Osteocyte (in vitro differentiated cells): ENCODE data around the gene DOK7. TPM values are rescaled to one million over a fixed set of nuclear protein-coding genes. Genes with fewer than 3 reads are reported as not detected.

Source experiments
- DNase-seq: peaks from one replicate; pipeline ENCODE4 v3.0.0; 2021; ENCODE audit warnings: mixed read lengths; ENCODE audit not compliant: unreplicated experiment; ENCODE audit errors: extremely low spot score
- H3K27ac Mint-ChIP-seq: one replicate; pipeline ENCODE4 v1.8.0; 2021; ENCODE audit warnings: mild to moderate bottlenecking, mixed read lengths; ENCODE audit not compliant: unreplicated experiment
- H3K27me3 Mint-ChIP-seq: one replicate; pipeline ENCODE4 v1.8.0; 2021; ENCODE audit warnings: mixed read lengths; ENCODE audit not compliant: unreplicated experiment
- H3K36me3 Mint-ChIP-seq: one replicate; pipeline ENCODE4 v1.8.0; 2021; ENCODE audit warnings: mixed read lengths; ENCODE audit not compliant: unreplicated experiment
- H3K4me1 Mint-ChIP-seq: one replicate; pipeline ENCODE4 v1.8.0; 2021; ENCODE audit warnings: mixed read lengths; ENCODE audit not compliant: unreplicated experiment
- H3K4me3 Mint-ChIP-seq: one replicate; pipeline ENCODE4 v1.8.0; 2021; ENCODE audit warnings: mild to moderate bottlenecking, moderate library complexity, mixed read lengths; ENCODE audit not compliant: unreplicated experiment
- H3K9me3 Mint-ChIP-seq: one replicate; pipeline ENCODE4 v1.8.0; 2021; ENCODE audit warnings: mixed read lengths; ENCODE audit not compliant: unreplicated experiment
- total RNA-seq: library from RNA; stranded (reverse); gene quantifications from 2 replicates; pipeline ENCODE4 v1.2.1, GENCODE V29; 2021
- TF ChIP-seq, protein P1 (sequence below): fragments of 200-600 bp; sonication (generic); IDR thresholded peaks from 2 replicates; pipeline ENCODE4 v1.5.0; 2021; ENCODE audit warnings: antibody characterized with exemption, mild to moderate bottlenecking, moderate library complexity

DOK7 gene
- total RNA-seq, 1 donor from 2014 or later: not detected

DNA sequence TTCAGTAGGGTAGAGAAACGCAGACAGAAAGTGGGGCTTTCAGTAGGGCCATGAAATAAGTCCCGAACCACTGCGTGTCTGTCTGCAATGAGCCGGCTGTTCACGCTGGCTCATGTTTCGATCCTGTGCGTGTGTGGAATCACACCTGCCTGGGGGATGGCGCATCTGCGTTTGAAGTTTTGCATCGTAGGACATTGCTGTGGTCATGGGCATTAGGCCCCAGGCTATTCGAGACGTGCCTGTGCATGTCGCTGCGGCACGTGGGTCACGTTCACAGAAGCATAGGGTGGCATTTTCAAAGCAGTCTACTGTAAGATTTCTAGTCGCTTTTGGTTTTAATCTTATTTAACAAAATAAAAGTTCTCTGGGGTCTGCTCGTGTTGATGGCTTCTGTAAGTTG, 46.8 kb upstream of the DOK7 start:
- Mint-ChIP-seq H3K9me3 (no peaks in the 10 kb centered on the region), H3K36me3 (peaks cover 12% of the 10 kb centered on the region), H3K27me3 (no peaks in the 10 kb centered on the region), H3K4me3 (no peak overlapping the region), H3K4me1 (peaks cover 4% of the 10 kb centered on the region), H3K27ac (no peak overlapping the region)
- DNase-seq: no peak
- TF ChIP-seq, protein P1, sequence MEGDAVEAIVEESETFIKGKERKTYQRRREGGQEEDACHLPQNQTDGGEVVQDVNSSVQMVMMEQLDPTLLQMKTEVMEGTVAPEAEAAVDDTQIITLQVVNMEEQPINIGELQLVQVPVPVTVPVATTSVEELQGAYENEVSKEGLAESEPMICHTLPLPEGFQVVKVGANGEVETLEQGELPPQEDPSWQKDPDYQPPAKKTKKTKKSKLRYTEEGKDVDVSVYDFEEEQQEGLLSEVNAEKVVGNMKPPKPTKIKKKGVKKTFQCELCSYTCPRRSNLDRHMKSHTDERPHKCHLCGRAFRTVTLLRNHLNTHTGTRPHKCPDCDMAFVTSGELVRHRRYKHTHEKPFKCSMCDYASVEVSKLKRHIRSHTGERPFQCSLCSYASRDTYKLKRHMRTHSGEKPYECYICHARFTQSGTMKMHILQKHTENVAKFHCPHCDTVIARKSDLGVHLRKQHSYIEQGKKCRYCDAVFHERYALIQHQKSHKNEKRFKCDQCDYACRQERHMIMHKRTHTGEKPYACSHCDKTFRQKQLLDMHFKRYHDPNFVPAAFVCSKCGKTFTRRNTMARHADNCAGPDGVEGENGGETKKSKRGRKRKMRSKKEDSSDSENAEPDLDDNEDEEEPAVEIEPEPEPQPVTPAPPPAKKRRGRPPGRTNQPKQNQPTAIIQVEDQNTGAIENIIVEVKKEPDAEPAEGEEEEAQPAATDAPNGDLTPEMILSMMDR: no peak

DNA sequence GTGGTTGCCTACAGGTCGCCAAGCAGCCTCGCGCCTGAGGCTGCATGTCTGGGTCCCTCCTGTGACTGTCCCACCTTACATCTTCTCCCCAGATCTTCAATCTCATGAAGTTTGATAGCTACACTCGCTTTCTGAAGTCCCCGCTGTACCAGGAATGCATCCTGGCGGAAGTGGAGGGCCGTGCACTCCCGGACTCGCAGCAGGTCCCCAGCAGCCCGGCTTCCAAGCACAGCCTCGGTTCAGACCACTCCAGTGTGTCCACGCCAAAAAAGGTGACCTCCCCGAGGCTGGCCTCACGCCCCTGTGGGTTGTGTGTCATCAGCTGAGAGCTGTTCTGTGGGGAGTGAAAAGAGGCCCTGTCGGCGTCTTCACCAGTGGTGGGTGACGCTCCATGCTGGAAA, 46.3 kb upstream of the DOK7 start:
- Mint-ChIP-seq H3K4me3 (no peak overlapping the region), H3K4me1 (peaks cover 4% of the 10 kb centered on the region), H3K27me3 (no peaks in the 10 kb centered on the region), H3K36me3 (peaks cover 12% of the 10 kb centered on the region), H3K27ac (no peak overlapping the region), H3K9me3 (no peaks in the 10 kb centered on the region)
- TF ChIP-seq, protein P1: no peak
- no peak for DNase-seq

DNA sequence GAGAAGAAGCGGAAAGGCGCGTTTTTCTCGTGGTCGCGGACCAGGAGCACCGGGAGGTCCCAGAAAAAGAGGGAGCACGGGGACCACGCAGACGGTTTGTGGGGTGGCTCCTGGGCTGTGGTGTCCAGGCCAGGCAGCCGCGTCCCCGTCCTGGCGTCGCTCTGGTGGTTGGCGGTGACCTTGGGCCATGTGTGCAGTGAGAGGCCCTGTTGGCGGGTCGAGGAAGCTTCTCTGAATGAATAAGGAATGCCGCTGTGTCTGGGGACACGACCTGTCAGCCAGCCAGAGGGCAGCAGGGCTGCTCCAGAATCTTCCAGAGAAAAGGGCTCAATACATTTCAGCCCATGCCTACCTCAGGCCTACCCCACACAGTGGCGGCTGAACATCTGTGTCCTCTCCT, 45.7 kb upstream of the DOK7 start:
- TF ChIP-seq, protein P1: no peak
- no peaks in the 10 kb centered on the region for H3K27me3 Mint-ChIP-seq
- H3K4me1 Mint-ChIP-seq: peaks cover 4% of the 10 kb centered on the region
- no peak overlapping the region for H3K4me3 Mint-ChIP-seq
- H3K36me3 Mint-ChIP-seq: peaks cover 12% of the 10 kb centered on the region
- no peak for DNase-seq
- no peak overlapping the region for H3K27ac Mint-ChIP-seq
- no peaks in the 10 kb centered on the region for H3K9me3 Mint-ChIP-seq

DNA sequence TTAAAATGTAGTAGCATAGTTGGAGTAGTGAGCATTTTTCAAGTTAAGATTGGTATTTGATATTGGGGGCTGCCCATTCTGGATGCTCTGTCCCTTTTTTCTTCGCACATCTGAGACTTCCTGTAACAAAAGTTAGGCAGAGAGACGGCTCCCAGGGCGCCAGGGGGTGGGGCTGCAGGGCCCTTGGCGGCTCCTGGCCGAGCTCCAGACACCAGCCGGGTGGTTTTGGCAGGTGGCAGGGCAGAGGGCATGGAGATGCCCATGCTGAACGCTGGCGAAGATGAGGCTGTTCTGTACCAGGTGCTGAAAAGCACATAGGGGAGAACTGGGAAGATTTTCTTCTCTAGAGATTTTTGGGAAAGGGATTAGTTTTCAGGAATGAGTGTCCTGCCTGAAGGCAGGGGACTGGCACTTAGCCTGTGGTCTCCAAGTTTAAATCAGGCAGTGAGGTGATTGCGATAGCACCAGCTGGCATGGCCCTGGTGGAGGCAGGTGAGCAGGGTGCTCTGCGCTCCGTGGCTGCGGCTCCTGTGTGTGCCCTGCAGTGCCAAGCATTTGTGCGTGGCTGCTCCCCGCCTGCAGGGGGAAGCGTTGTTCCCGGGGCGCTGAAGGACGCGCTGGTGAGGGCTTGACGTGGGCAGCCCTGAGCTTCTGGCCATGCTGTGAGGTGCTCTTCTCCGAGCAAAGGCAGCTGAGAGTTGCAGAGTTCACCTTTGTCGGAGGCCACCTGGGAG, 44.9 kb upstream of the DOK7 start:
- H3K9me3 Mint-ChIP-seq: no peaks in the 10 kb centered on the region
- DNase-seq: no peak
- peaks cover 14% of the 10 kb centered on the region for H3K36me3 Mint-ChIP-seq
- peaks cover 4% of the 10 kb centered on the region for H3K4me1 Mint-ChIP-seq
- no peaks in the 10 kb centered on the region for H3K27me3 Mint-ChIP-seq
- TF ChIP-seq, protein P1: no peak
- H3K4me3 Mint-ChIP-seq: no peak overlapping the region
- no peak overlapping the region for H3K27ac Mint-ChIP-seq

DNA sequence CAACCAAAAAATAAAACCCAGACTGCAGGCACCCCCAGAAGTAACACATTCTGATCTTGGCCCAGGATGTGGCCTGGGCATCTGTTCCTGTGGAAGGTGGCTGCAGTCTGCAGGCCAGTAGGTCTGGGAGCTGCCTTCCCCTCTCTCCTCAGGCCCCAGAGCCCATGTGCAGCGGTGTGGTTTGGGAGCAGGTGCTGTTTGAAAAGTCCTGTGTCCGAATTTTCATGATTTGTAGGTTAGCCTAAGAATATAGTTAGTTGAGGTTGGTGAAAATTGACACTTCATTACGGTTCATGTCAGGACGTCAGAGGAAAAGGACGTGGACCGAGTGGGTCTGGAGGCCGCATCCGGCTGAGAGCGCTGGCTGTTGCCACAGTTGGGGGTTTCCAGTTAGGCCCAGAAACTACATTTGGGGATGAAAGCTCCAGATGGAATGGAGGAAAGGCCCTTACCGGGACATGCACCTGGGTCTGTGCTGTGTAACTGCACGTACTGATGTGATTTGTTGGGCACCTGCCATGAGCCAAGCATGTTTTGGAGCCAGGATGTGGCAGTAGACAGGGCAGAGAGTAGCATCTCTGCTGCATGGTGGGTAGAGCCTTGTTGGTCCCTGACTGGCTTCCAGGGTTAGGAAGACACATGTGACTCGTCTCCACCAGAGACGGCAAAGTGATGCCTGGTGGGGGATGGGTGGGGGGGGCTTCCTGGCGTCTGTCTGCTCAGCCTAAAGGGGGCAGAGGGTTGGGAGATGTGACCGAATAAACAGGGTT, 43.1 kb upstream of the DOK7 start:
- H3K36me3 Mint-ChIP-seq: peaks cover 19% of the 10 kb centered on the region
- no peaks in the 10 kb centered on the region for H3K9me3 Mint-ChIP-seq
- no peak overlapping the region for H3K4me3 Mint-ChIP-seq
- no peaks in the 10 kb centered on the region for H3K27me3 Mint-ChIP-seq
- no peaks in the 10 kb centered on the region for H3K4me1 Mint-ChIP-seq
- TF ChIP-seq, protein P1: no peak
- H3K27ac Mint-ChIP-seq: no peak overlapping the region
- DNase-seq: no peak
